Measurements from ENCODE around the gene DSG3. TPM values are rescaled to one million over a fixed set of nuclear protein-coding genes. Genes with fewer than 3 reads are reported as not detected.

DSG3 gene
- total RNA-seq, 1 donor from 2014 or later = not detected

DNA sequence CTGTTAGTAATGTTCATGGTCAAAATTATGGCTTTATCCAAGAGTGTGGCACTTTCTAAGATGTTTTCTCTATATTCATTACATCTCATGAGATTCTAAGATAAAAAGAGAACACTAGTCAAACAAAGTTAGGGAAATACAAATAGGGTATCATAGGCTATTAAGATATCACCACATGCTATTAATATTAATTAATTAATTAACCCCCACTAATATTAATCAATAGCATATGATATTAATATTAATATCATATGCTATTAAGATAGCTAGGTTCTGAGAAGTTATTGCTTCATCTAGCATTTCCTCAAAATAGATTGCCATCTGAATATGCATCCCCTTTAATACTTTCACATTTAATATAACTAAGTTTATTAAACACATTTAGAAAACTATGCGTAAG, 22.1 kb downstream of the DSG3 start:
- Histone ChIP-seq H3K4me2 (no peak overlapping the region), H4K20me1 (ENCODE audit: low read depth) (no peaks in the 10 kb centered on the region), H3K9me3 (ENCODE audit: low read depth) (no peaks in the 10 kb centered on the region), H2AFZ (replicated peaks) (no peak overlapping the region), H3K36me3 (no peaks in the 10 kb centered on the region), H3F3A (ENCODE audit: low read depth) (no peaks in the 10 kb centered on the region), H3K27ac (no peak overlapping the region), H3K9ac (no peak overlapping the region), H3K27me3 (no peaks in the 10 kb centered on the region), H3K4me1 (no peaks in the 10 kb centered on the region), H3K4me3 (no peak overlapping the region), H3K79me2 (ENCODE audit: low read depth) (no peaks in the 10 kb centered on the region)
- Mint-ChIP-seq H3K36me3 (no peaks in the 10 kb centered on the region), H3K9me3 (no peaks in the 10 kb centered on the region), H3K4me3 (no peak overlapping the region), H3K4me1 (no peaks in the 10 kb centered on the region), H3K27me3 (ENCODE audit: insufficient read depth, low read depth) (no peaks in the 10 kb centered on the region), H3K27ac (no peak overlapping the region)
- DNase-seq (ENCODE audit: low spot score) = no peak
- TF ChIP-seq EZH2phosphoT487 (IDR thresholded peaks at IDR 0.05) (no peak), EZH2 (IDR thresholded peaks at IDR 0.05) (no peak)
- TF ChIP-seq, protein P1, sequence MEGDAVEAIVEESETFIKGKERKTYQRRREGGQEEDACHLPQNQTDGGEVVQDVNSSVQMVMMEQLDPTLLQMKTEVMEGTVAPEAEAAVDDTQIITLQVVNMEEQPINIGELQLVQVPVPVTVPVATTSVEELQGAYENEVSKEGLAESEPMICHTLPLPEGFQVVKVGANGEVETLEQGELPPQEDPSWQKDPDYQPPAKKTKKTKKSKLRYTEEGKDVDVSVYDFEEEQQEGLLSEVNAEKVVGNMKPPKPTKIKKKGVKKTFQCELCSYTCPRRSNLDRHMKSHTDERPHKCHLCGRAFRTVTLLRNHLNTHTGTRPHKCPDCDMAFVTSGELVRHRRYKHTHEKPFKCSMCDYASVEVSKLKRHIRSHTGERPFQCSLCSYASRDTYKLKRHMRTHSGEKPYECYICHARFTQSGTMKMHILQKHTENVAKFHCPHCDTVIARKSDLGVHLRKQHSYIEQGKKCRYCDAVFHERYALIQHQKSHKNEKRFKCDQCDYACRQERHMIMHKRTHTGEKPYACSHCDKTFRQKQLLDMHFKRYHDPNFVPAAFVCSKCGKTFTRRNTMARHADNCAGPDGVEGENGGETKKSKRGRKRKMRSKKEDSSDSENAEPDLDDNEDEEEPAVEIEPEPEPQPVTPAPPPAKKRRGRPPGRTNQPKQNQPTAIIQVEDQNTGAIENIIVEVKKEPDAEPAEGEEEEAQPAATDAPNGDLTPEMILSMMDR (IDR thresholded peaks at IDR 0.05) = no peak

DNA sequence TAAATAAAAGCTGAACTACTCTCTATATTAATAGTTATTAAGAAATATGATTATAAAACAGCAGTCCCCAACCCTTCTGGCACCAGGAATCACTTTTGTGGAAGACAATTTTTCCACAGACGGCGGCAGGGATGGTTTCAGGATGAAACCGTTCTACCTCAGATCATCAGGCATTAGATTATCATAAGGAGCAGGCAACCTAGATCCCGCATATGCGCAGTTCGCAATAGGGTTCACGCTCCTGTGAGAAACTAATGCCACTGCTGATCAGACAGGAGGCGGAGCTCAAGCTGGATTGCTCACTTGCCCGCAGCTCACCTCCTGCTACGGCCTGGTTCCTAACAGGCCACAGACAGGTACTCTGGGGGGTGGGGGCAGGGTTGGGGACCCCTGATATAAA, 31.1 kb downstream of the DSG3 start:
- Histone ChIP-seq H3K9ac (no peak overlapping the region), H3K36me3 (no peaks in the 10 kb centered on the region), H3K79me2 (ENCODE audit: low read depth) (no peaks in the 10 kb centered on the region), H3K4me1 (no peaks in the 10 kb centered on the region), H3K27ac (no peak overlapping the region), H3K9me3 (ENCODE audit: low read depth) (no peaks in the 10 kb centered on the region), H4K20me1 (ENCODE audit: low read depth) (no peaks in the 10 kb centered on the region), H3K4me3 (no peak overlapping the region), H3F3A (ENCODE audit: low read depth) (no peaks in the 10 kb centered on the region), H3K27me3 (no peaks in the 10 kb centered on the region), H2AFZ (replicated peaks) (no peak overlapping the region), H3K4me2 (no peak overlapping the region)
- Mint-ChIP-seq H3K4me3 (no peak overlapping the region), H3K36me3 (no peaks in the 10 kb centered on the region), H3K4me1 (no peaks in the 10 kb centered on the region), H3K9me3 (no peaks in the 10 kb centered on the region), H3K27me3 (ENCODE audit: insufficient read depth, low read depth) (peaks cover 2% of the 10 kb centered on the region), H3K27ac (no peak overlapping the region)
- no peak for DNase-seq (ENCODE audit: low spot score)
- TF ChIP-seq, protein P1 (IDR thresholded peaks at IDR 0.05) = no peak
- TF ChIP-seq EZH2phosphoT487 (IDR thresholded peaks at IDR 0.05) = no peak
- TF ChIP-seq EZH2 (IDR thresholded peaks at IDR 0.05) = no peak

DNA sequence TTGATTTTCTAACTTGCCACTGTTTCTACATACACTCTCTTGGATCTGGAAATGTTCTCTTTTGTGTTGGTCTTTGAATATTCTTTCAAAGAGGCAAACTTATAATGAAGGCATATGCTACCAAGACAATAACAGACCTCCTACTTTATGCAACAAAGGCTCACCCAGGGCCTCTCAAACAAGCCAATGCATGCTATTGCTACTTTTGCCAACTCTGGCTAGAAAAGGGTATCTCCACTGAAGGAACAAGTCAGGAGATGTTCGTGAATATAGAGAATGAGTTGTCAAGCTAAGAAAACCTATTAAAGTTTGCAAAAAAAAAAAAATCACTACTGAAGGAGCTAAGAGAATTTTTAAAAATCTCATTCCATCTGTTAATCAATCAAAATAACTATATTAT, 34.5 kb downstream of the DSG3 start:
- H3K4me2 ChIP-seq = no peak overlapping the region
- Mint-ChIP-seq H3K4me1 (no peaks in the 10 kb centered on the region), H3K4me3 (no peak overlapping the region), H3K27me3 (ENCODE audit: insufficient read depth, low read depth) (peaks cover 2% of the 10 kb centered on the region), H3K36me3 (no peaks in the 10 kb centered on the region), H3K9me3 (no peaks in the 10 kb centered on the region), H3K27ac (no peak overlapping the region)
- H3K79me2 ChIP-seq (ENCODE audit: low read depth) = no peaks in the 10 kb centered on the region
- TF ChIP-seq EZH2 (IDR thresholded peaks at IDR 0.05) (no peak), EZH2phosphoT487 (IDR thresholded peaks at IDR 0.05) (no peak)
- TF ChIP-seq, protein P1 (IDR thresholded peaks at IDR 0.05) = no peak
- H3K36me3 ChIP-seq = no peaks in the 10 kb centered on the region
- no peaks in the 10 kb centered on the region for H3K27me3 ChIP-seq
- H2AFZ ChIP-seq (replicated peaks) = no peak overlapping the region
- no peak overlapping the region for H3K27ac ChIP-seq
- H3F3A ChIP-seq (ENCODE audit: low read depth) = no peaks in the 10 kb centered on the region
- H3K4me1 ChIP-seq = no peaks in the 10 kb centered on the region
- no peak overlapping the region for H3K9ac ChIP-seq
- no peak for DNase-seq (ENCODE audit: low spot score)
- no peak overlapping the region for H3K4me3 ChIP-seq
- H4K20me1 ChIP-seq (ENCODE audit: low read depth) = no peaks in the 10 kb centered on the region
- H3K9me3 ChIP-seq (ENCODE audit: low read depth) = no peaks in the 10 kb centered on the region

Data from neural progenitor cell (in vitro differentiated cells).